ENCODE measurements around the gene SEMA4C. TPM values are rescaled to one million over a fixed set of nuclear protein-coding genes. Genes with fewer than 3 reads are reported as not detected.

The SEMA4C gene
- polyA plus RNA-seq, 4 donors, result 0.45 to 26.8 (median 11.2) TPM

- FAIRE-seq (no peak), DNase-seq (no peak)
- Histone ChIP-seq H3K27ac (ENCODE audit: low read depth in 1 of 3, low read length in 2 of 3) (peak overlapping the region in 1 of 3 donors; percentile 73), H3K27me3 (ENCODE audit: control insufficient read depth in 3 of 3, insufficient read depth in 3 of 3, low read length in 3 of 3) (peaks cover 0 to 12% (median 0%) of the 10 kb centered on the region in 3 donors), H3K36me3 (ENCODE audit: control insufficient read depth in 3 of 3, insufficient read depth in 2 of 3, low read depth in 1 of 3, low read length in 3 of 3) (no peaks in the 10 kb centered on the region), H3K4me3 (ENCODE audit: low read depth in 1 of 3, low read length in 3 of 3) (no peak overlapping the region), H3K9me3 (ENCODE audit: control insufficient read depth in 2 of 2, insufficient read depth in 1 of 2, low read depth in 1 of 2, low read length in 1 of 2) (no peaks in the 10 kb centered on the region), H3K4me1 (ENCODE audit: control insufficient read depth in 3 of 3, insufficient read depth in 2 of 3, low read depth in 1 of 3, low read length in 2 of 3) (peaks cover 0 to 32% (median 0%) of the 10 kb centered on the region in 3 donors)
- 66 to 82% (median 70%) methylated on average over 8 of the region's 8 CpGs for WGBS, 3 donors
These were observed 3.8 kb upstream of the SEMA4C start for GRCh38 chr2:96873651-96874096.

GRCh38 chr2:96872591-96873349 lies 2.9 kb upstream of the SEMA4C start:
- peaks cover 0 to 33% (median 3%) of the 10 kb centered on the region in 3 donors for H3K4me1 ChIP-seq (ENCODE audit: control insufficient read depth in 3 of 3, insufficient read depth in 2 of 3, low read depth in 1 of 3, low read length in 2 of 3)
- FAIRE-seq, result no peak
- peaks cover 0 to 3% (median 0%) of the 10 kb centered on the region in 3 donors for H3K36me3 ChIP-seq (ENCODE audit: control insufficient read depth in 3 of 3, insufficient read depth in 2 of 3, low read depth in 1 of 3, low read length in 3 of 3)
- no peak overlapping the region for H3K4me3 ChIP-seq (ENCODE audit: low read depth in 1 of 3, low read length in 3 of 3)
- no peak overlapping the region for H3K27ac ChIP-seq (ENCODE audit: low read depth in 1 of 3, low read length in 2 of 3)
- DNase-seq, result no peak
- no peaks in the 10 kb centered on the region for H3K9me3 ChIP-seq (ENCODE audit: control insufficient read depth in 2 of 2, insufficient read depth in 1 of 2, low read depth in 1 of 2, low read length in 1 of 2)
- peaks cover 0 to 12% (median 0%) of the 10 kb centered on the region in 3 donors for H3K27me3 ChIP-seq (ENCODE audit: control insufficient read depth in 3 of 3, insufficient read depth in 3 of 3, low read length in 3 of 3)
- WGBS, 3 donors, result 49 to 64% (median 55%) methylated on average over 14 of the region's 14 CpGs

GRCh38 chr2:96870626-96871255 lies 861 bp upstream of the SEMA4C start:
- H3K27ac ChIP-seq (ENCODE audit: low read depth in 1 of 3, low read length in 2 of 3), result peak overlapping the region in 2 of 3 donors; percentile 58 to 86
- FAIRE-seq (no peak), DNase-seq (peak; percentile 43 to 68)
- H3K36me3 ChIP-seq (ENCODE audit: control insufficient read depth in 3 of 3, insufficient read depth in 2 of 3, low read depth in 1 of 3, low read length in 3 of 3), result peaks cover 0 to 23% (median 0%) of the 10 kb centered on the region in 3 donors
- WGBS, 3 donors, result 4 to 11% (median 10%) methylated on average over 13 of the region's 13 CpGs
- peak overlapping the region; percentile 76 to 96 (median 81) for H3K4me3 ChIP-seq (ENCODE audit: low read depth in 1 of 3, low read length in 3 of 3)
- peaks cover 0 to 46% (median 6%) of the 10 kb centered on the region in 3 donors for H3K4me1 ChIP-seq (ENCODE audit: control insufficient read depth in 3 of 3, insufficient read depth in 2 of 3, low read depth in 1 of 3, low read length in 2 of 3)
- no peaks in the 10 kb centered on the region for H3K9me3 ChIP-seq (ENCODE audit: control insufficient read depth in 2 of 2, insufficient read depth in 1 of 2, low read depth in 1 of 2, low read length in 1 of 2)
- peaks cover 0 to 12% (median 0%) of the 10 kb centered on the region in 3 donors for H3K27me3 ChIP-seq (ENCODE audit: control insufficient read depth in 3 of 3, insufficient read depth in 3 of 3, low read length in 3 of 3)

GRCh38 chr2:96869281-96869821 lies 529 bp downstream of the SEMA4C start:
- Histone ChIP-seq H3K36me3 (ENCODE audit: control insufficient read depth in 3 of 3, insufficient read depth in 2 of 3, low read depth in 1 of 3, low read length in 3 of 3) (peaks cover 0 to 37% (median 0%) of the 10 kb centered on the region in 3 donors), H3K27ac (ENCODE audit: low read depth in 1 of 3, low read length in 2 of 3) (peak overlapping the region; percentile 43 to 91 (median 91)), H3K27me3 (ENCODE audit: control insufficient read depth in 3 of 3, insufficient read depth in 3 of 3, low read length in 3 of 3) (peaks cover 0 to 5% (median 0%) of the 10 kb centered on the region in 3 donors), H3K9me3 (ENCODE audit: control insufficient read depth in 2 of 2, insufficient read depth in 1 of 2, low read depth in 1 of 2, low read length in 1 of 2) (no peaks in the 10 kb centered on the region), H3K4me1 (ENCODE audit: control insufficient read depth in 3 of 3, insufficient read depth in 2 of 3, low read depth in 1 of 3, low read length in 2 of 3) (peaks cover 0 to 36% (median 6%) of the 10 kb centered on the region in 3 donors), H3K4me3 (ENCODE audit: low read depth in 1 of 3, low read length in 3 of 3) (peak overlapping the region; percentile 76 to 96 (median 81))
- FAIRE-seq (no peak), DNase-seq (peak in 1 of 2 donors; percentile 81)
- 0 to 4% (median 1%) methylated on average over 26 to 64 of the region's 64 CpGs for WGBS, 3 donors

GRCh38 chr2:96868555-96869280 lies 1.2 kb downstream of the SEMA4C start:
- Histone ChIP-seq H3K27ac (ENCODE audit: low read depth in 1 of 3, low read length in 2 of 3) (peak overlapping the region; percentile 32 to 91 (median 91)), H3K9me3 (ENCODE audit: control insufficient read depth in 2 of 2, insufficient read depth in 1 of 2, low read depth in 1 of 2, low read length in 1 of 2) (no peaks in the 10 kb centered on the region), H3K4me3 (ENCODE audit: low read depth in 1 of 3, low read length in 3 of 3) (peak overlapping the region; percentile 76 to 96 (median 81)), H3K36me3 (ENCODE audit: control insufficient read depth in 3 of 3, insufficient read depth in 2 of 3, low read depth in 1 of 3, low read length in 3 of 3) (peaks cover 0 to 44% (median 1%) of the 10 kb centered on the region in 3 donors), H3K4me1 (ENCODE audit: control insufficient read depth in 3 of 3, insufficient read depth in 2 of 3, low read depth in 1 of 3, low read length in 2 of 3) (peaks cover 0 to 30% (median 6%) of the 10 kb centered on the region in 3 donors), H3K27me3 (ENCODE audit: control insufficient read depth in 3 of 3, insufficient read depth in 3 of 3, low read length in 3 of 3) (peaks cover 0 to under 1% (median 0%) of the 10 kb centered on the region in 3 donors)
- no peak for FAIRE-seq
- WGBS, 3 donors, result 0 to 1% (median 1%) methylated on average over 48 to 76 of the region's 76 CpGs
- DNase-seq, result peak; percentile 42 to 93

GRCh38 chr2:96867756-96868554 lies 1.9 kb downstream of the SEMA4C start:
- Histone ChIP-seq H3K36me3 (ENCODE audit: control insufficient read depth in 3 of 3, insufficient read depth in 2 of 3, low read depth in 1 of 3, low read length in 3 of 3) (peaks cover 0 to 51% (median 2%) of the 10 kb centered on the region in 3 donors), H3K4me1 (ENCODE audit: control insufficient read depth in 3 of 3, insufficient read depth in 2 of 3, low read depth in 1 of 3, low read length in 2 of 3) (peaks cover 0 to 29% (median 6%) of the 10 kb centered on the region in 3 donors), H3K27me3 (ENCODE audit: control insufficient read depth in 3 of 3, insufficient read depth in 3 of 3, low read length in 3 of 3) (no peaks in the 10 kb centered on the region), H3K4me3 (ENCODE audit: low read depth in 1 of 3, low read length in 3 of 3) (peak overlapping the region; percentile 76 to 96 (median 81)), H3K27ac (ENCODE audit: low read depth in 1 of 3, low read length in 2 of 3) (peak overlapping the region; percentile 32 to 91 (median 91)), H3K9me3 (ENCODE audit: control insufficient read depth in 2 of 2, insufficient read depth in 1 of 2, low read depth in 1 of 2, low read length in 1 of 2) (no peaks in the 10 kb centered on the region)
- no peak for FAIRE-seq
- DNase-seq, result peak in 1 of 2 donors; percentile 55
- WGBS, 3 donors, result 10 to 13% (median 12%) methylated on average over 26 to 27 of the region's 27 CpGs

GRCh38 chr2:96866986-96867755 lies 2.7 kb downstream of the SEMA4C start:
- Histone ChIP-seq H3K27me3 (ENCODE audit: control insufficient read depth in 3 of 3, insufficient read depth in 3 of 3, low read length in 3 of 3) (no peaks in the 10 kb centered on the region), H3K4me3 (ENCODE audit: low read depth in 1 of 3, low read length in 3 of 3) (peak overlapping the region in 2 of 3 donors; percentile 76 to 96), H3K4me1 (ENCODE audit: control insufficient read depth in 3 of 3, insufficient read depth in 2 of 3, low read depth in 1 of 3, low read length in 2 of 3) (peaks cover 0 to 27% (median 6%) of the 10 kb centered on the region in 3 donors), H3K9me3 (ENCODE audit: control insufficient read depth in 2 of 2, insufficient read depth in 1 of 2, low read depth in 1 of 2, low read length in 1 of 2) (no peaks in the 10 kb centered on the region), H3K27ac (ENCODE audit: low read depth in 1 of 3, low read length in 2 of 3) (peak overlapping the region in 2 of 3 donors; percentile 91), H3K36me3 (ENCODE audit: control insufficient read depth in 3 of 3, insufficient read depth in 2 of 3, low read depth in 1 of 3, low read length in 3 of 3) (peaks cover 0 to 53% (median 2%) of the 10 kb centered on the region in 3 donors)
- DNase-seq (no peak), FAIRE-seq (no peak)
- WGBS, 3 donors, result 36 to 52% (median 46%) methylated on average over 21 to 22 of the region's 22 CpGs

Data from small intestine (tissue), 7 donors.